ENCODE data around the gene CHCHD3. TPM values are rescaled to one million over a fixed set of nuclear protein-coding genes. Genes with fewer than 3 reads are reported as not detected.

The CHCHD3 gene
- 83.0 and 104 TPM in 2 replicates for total RNA-seq

GRCh38 chr7:133081599-133082389, at the start of gene CHCHD3:
Gene CHCHD3, minus strand, starts transcription at chr7:133082090. Its CDS starts 153 bp downstream, at chr7:133081937.

Other genes starting within 250 kb of the CHCHD3 start
- 142 and 187 TPM in 2 replicates for gene EXOC4, start 171.0 kb upstream of the CHCHD3 start, total RNA-seq

Data from smooth muscle cell of trachea (primary cell).